Measurements from ENCODE around the gene SERPINE1. TPM values are rescaled to one million over a fixed set of nuclear protein-coding genes. Genes with fewer than 3 reads are reported as not detected.
"Not testable (repeated sequence)": the region's sequence is repeated elsewhere in the genome, so short reads cannot be mapped to it uniquely, and the experiment has no call there.

The SERPINE1 gene
- total and polyA plus RNA-seq, 9 donors: 4.0 to 81.6 (median 19.9) TPM

DNA sequence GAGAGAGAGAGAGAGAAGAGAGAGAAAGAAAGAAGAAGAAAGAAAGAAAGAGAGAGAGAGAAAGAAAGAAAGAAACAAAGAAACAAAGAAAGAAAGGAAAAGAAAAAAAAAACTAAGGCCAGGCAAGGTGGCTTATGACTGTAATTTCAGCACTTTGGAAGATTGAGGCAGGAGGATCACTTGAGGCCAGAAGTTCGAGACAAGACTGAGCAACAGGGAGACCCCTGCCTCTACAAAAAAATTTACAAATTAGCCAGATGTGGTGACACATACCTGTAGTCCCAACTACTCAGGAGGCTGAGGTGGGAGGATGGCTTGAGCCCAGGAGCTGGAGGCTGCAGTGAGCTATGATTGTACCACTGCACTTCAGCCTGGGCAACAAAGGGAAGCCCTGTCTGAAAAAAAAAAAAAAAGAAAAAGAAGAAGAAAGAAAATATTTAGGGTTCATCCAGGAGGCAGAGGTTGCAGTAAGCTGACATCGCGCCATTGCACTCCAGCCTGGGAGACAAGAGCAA lies 2.8 kb downstream of the SERPINE1 start:
- Histone ChIP-seq H3K36me3 (no peaks in the 10 kb centered on the region), H3K4me3 (no peak overlapping the region), H3K9me3 (no peaks in the 10 kb centered on the region), H3K27ac (no peak overlapping the region), H3K4me1 (ENCODE audit: insufficient read depth) (peaks cover 20% of the 10 kb centered on the region), H3K27me3 (no peaks in the 10 kb centered on the region)
- intact Hi-C loops (cut with DNase I): loop anchor here (2.0 to 10.0 kb wide), 4 partner anchors 42 to 235 kb away; partner anchors contain the start of genes TRIM56 (in 3 of the 4) and ACHE (in 1 of the 4)
- TF ChIP-seq POLR2A (IDR thresholded peaks at IDR 0.05): no peak
- TF ChIP-seq, protein P1, sequence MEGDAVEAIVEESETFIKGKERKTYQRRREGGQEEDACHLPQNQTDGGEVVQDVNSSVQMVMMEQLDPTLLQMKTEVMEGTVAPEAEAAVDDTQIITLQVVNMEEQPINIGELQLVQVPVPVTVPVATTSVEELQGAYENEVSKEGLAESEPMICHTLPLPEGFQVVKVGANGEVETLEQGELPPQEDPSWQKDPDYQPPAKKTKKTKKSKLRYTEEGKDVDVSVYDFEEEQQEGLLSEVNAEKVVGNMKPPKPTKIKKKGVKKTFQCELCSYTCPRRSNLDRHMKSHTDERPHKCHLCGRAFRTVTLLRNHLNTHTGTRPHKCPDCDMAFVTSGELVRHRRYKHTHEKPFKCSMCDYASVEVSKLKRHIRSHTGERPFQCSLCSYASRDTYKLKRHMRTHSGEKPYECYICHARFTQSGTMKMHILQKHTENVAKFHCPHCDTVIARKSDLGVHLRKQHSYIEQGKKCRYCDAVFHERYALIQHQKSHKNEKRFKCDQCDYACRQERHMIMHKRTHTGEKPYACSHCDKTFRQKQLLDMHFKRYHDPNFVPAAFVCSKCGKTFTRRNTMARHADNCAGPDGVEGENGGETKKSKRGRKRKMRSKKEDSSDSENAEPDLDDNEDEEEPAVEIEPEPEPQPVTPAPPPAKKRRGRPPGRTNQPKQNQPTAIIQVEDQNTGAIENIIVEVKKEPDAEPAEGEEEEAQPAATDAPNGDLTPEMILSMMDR (IDR thresholded peaks at IDR 0.05): no peak
- TF ChIP-seq EP300 (IDR thresholded peaks at IDR 0.05): no peak
- WGBS, 3 donors: 91 to 93% (median 92%) methylated on average over 3 of the region's 3 CpGs
- DNase-seq: peak in 1 of 5 donors; percentile 10

DNA sequence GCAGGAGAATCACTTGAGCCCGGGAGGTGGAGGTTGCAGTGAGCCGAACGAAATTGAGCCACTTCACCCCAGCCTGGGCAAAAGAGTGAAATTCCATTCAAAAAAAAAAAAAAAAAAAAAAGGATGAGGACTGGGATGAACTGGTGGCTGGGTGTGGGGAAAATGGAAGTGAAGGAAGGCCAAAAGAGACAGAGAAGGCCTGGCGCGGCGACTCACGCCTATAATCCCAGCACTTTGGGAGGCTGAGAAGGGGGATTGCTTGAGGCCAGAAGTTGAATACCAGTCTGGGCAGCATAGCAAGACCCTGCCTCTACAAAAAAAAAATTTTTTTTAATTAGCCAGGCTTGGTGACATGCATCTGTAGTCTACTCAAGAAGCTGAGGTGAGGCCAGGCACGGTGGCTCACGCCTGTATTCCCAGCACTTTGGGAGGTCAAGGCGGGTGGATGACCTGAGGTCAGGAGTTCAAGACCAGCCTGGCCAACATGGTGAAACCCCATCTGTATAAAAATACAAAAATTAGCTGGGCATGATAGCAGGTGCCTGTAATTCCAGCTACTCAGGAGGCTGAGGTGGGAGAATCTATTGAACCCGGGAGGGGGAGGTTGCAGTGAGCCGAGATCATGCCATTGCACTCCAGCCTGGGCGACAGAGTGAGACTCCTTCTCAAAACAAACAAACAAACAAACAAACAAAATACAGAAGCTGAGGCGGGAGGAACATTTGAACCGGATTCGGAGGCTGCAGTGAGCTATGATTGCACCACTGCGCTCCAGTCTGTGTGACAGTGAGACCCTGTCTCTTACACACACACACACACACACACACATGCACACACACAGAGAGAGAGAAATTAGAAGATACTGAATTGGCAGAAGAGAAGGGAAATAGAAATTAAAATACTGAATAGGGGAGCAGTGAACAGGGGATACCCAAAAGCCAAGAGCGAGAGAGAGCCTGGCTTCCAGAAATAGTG lies 6.0 kb downstream of the SERPINE1 start:
- not testable (repeated sequence) for H3K4me3 ChIP-seq; H3K9me3 ChIP-seq; H3K27ac ChIP-seq; H3K36me3 ChIP-seq; H3K4me1 ChIP-seq (ENCODE audit: insufficient read depth); H3K27me3 ChIP-seq
- DNase-seq: peak in 1 of 5 donors; percentile 32
- 89 to 91% (median 91%) methylated on average over 18 of the region's 18 CpGs for WGBS, 3 donors
- intact Hi-C loops (cut with DNase I): loop anchor here in 2 of 4 donors (10.0 kb wide), 2 partner anchors 48 to 238 kb away; partner anchors contain the start of genes TRIM56 (in 2 of the 2) and ACHE (in 1 of the 2)

DNA sequence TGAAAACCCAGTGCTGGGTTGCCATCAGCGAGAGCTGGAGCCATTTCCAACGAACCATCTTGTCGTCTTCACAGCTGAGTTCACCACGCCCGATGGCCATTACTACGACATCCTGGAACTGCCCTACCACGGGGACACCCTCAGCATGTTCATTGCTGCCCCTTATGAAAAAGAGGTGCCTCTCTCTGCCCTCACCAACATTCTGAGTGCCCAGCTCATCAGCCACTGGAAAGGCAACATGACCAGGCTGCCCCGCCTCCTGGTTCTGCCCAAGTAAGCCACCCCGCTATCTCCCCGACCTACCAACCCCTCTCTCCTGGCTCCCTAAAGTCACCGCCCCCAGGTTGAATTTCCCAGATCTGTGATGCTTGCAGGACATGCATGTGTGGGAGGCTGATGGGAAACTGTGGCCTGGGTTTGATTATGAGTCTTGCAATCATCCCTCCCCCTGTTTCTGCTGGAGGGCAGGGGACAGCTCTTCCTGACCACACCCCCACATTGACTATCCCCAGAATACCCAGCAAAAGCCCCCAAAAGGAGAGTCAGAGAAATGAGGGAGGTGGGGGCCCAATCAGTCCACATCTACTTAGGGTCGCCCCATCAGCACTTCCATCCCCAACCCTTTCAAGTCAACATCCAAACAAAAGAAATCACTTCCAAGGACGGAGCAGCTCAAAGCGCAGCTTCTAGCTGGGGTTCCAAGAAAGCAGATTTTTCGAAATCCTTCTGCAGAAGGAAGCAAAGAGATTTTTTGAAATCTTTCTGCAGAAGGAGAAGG lies 6.9 kb downstream of the SERPINE1 start:
- WGBS, 3 donors: 83 to 86% (median 85%) methylated on average over 15 of the region's 15 CpGs
- H3K4me1 ChIP-seq (ENCODE audit: insufficient read depth): no peaks in the 10 kb centered on the region

DNA sequence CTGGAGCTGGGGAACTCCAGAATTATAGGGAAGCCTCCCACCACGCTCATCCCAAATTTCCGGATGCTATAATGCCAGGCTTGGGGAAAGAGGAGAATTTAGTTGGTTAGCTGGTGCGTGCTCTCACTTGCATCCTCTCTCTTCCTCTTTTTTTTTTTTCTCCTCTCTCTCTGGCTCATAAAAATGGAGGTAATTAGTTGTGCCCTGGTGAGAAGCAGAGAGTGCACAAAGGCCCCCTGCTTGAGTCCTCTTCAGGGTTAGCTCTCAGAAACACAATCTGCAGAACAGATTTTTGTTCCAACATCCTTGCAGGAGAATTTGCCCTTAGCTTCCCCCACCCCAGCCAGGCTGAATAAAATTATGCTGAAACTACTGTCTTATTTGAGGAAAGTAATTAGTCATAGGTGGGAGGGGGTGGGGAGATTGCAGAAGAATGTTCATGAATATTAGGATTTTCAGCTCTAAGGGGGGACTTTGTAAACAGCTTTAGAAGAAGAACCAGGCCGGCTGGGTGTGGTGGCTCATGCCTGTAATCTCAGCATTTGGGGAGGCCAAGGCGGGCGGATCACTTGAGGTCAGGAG lies 7.6 kb downstream of the SERPINE1 start:
- WGBS, 3 donors: 55 to 76% (median 75%) methylated on average over 6 of the region's 6 CpGs

More for the DNA sequence above, 6.9 kb downstream of the SERPINE1 start:
- H3K27ac ChIP-seq: no peak overlapping the region
- DNase-seq: peak in 1 of 5 donors; percentile 30
- TF ChIP-seq, protein P1 (IDR thresholded peaks at IDR 0.05): no peak
- no peak for TF ChIP-seq EP300 (IDR thresholded peaks at IDR 0.05)
- no peak for TF ChIP-seq POLR2A (IDR thresholded peaks at IDR 0.05)
- intact Hi-C loops (cut with DNase I): loop anchor here in 2 of 4 donors (10.0 kb wide), 2 partner anchors 49 to 239 kb away; partner anchors contain the start of genes TRIM56 (in 2 of the 2) and ACHE (in 1 of the 2)
- no peaks in the 10 kb centered on the region for H3K27me3 ChIP-seq
- no peak overlapping the region for H3K4me3 ChIP-seq
- no peaks in the 10 kb centered on the region for H3K36me3 ChIP-seq
- H3K9me3 ChIP-seq: no peaks in the 10 kb centered on the region

More for the DNA sequence above, 7.6 kb downstream of the SERPINE1 start:
- H3K27ac ChIP-seq: no peak overlapping the region
- intact Hi-C loops (cut with DNase I): loop anchor here in 2 of 4 donors (10.0 kb wide), 2 partner anchors 50 to 240 kb away; partner anchors contain the start of genes TRIM56 (in 2 of the 2) and ACHE (in 1 of the 2)
- no peak overlapping the region for H3K4me3 ChIP-seq
- H3K9me3 ChIP-seq: no peaks in the 10 kb centered on the region
- H3K36me3 ChIP-seq: no peaks in the 10 kb centered on the region
- TF ChIP-seq EP300 (IDR thresholded peaks at IDR 0.05) (no peak), POLR2A (IDR thresholded peaks at IDR 0.05) (no peak)
- TF ChIP-seq, protein P1 (IDR thresholded peaks at IDR 0.05): no peak
- DNase-seq: peak in 1 of 5 donors; percentile 28
- no peaks in the 10 kb centered on the region for H3K27me3 ChIP-seq
- no peaks in the 10 kb centered on the region for H3K4me1 ChIP-seq (ENCODE audit: insufficient read depth)
